ENCODE results near the gene NDUFA6. TPM values are rescaled to one million over a fixed set of nuclear protein-coding genes. Genes with fewer than 3 reads are reported as not detected.

The NDUFA6 gene
- total RNA-seq, 1 experiment from 2014 or later, result 118 TPM

GRCh38 chr22:42068291-42068690 is 22.3 kb downstream of the NDUFA6 start:
- ChIA-PET CTCF (no interaction called here), POLR2A (ENCODE audit: unreplicated experiment) (no interaction called here)
- Histone ChIP-seq H2AFZ (ENCODE audit: low read length) (no peak overlapping the region), H3F3A (ENCODE audit: low read length, unreplicated experiment) (no peaks in the 10 kb centered on the region), H4K20me1 (ENCODE audit: low read length) (no peaks in the 10 kb centered on the region), H3K36me3 (ENCODE audit: low read depth, low read length) (no peaks in the 10 kb centered on the region), H3K4me1 (ENCODE audit: insufficient read depth, low read length) (peaks cover 14% of the 10 kb centered on the region), H3K9ac (ENCODE audit: low read length) (no peak overlapping the region), H3K4me2 (ENCODE audit: low read length) (no peak overlapping the region), H3K9me3 (ENCODE audit: low read length) (no peaks in the 10 kb centered on the region), H3K27me3 (ENCODE audit: low read length) (no peaks in the 10 kb centered on the region), H3K9me2 (replicated peaks; ENCODE audit: low read length) (no peaks in the 10 kb centered on the region), H3K79me2 (ENCODE audit: low read length) (peaks cover 7% of the 10 kb centered on the region; the same call in 1 of the 2 replicates), H3K27ac (ENCODE audit: low read length) (no peak overlapping the region), H3K4me3 (ENCODE audit: low read length) (no peak overlapping the region)
- no peak for DNase-seq
- TF ChIP-seq EZH2 (IDR thresholded peaks at IDR 0.05; ENCODE audit: low read length, unreplicated experiment) (no peak), EZH2phosphoT487 (IDR thresholded peaks at IDR 0.05; ENCODE audit: borderline replicate concordance, low read length) (no peak), CTCF (conservative IDR thresholded peaks at IDR 0.05; ENCODE audit: low read depth, low read length) (no peak)
- BruUV-seq (replicated peaks), result no TSS peak
- ATAC-seq, result no peak
- intact Hi-C loops (cut with micrococcal nuclease), result no loop called here

GRCh38 chr22:42067671-42068251 is 22.8 kb downstream of the NDUFA6 start:
- Histone ChIP-seq H3K27me3 (ENCODE audit: low read length) (no peaks in the 10 kb centered on the region), H3K9ac (ENCODE audit: low read length) (no peak overlapping the region), H3F3A (ENCODE audit: low read length, unreplicated experiment) (no peaks in the 10 kb centered on the region), H3K27ac (ENCODE audit: low read length) (no peak overlapping the region), H3K4me3 (ENCODE audit: low read length) (no peak overlapping the region), H2AFZ (ENCODE audit: low read length) (no peak overlapping the region), H3K79me2 (ENCODE audit: low read length) (peaks cover 7% of the 10 kb centered on the region; the same call in 1 of the 2 replicates), H4K20me1 (ENCODE audit: low read length) (no peaks in the 10 kb centered on the region), H3K4me2 (ENCODE audit: low read length) (no peak overlapping the region), H3K9me2 (replicated peaks; ENCODE audit: low read length) (no peaks in the 10 kb centered on the region), H3K4me1 (ENCODE audit: insufficient read depth, low read length) (peaks cover 14% of the 10 kb centered on the region), H3K9me3 (ENCODE audit: low read length) (no peaks in the 10 kb centered on the region), H3K36me3 (ENCODE audit: low read depth, low read length) (no peaks in the 10 kb centered on the region)
- intact Hi-C loops (cut with micrococcal nuclease), result no loop called here
- CTCF ChIA-PET, result no interaction called here
- DNase-seq (no peak), ATAC-seq (no peak)
- no TSS peak for BruUV-seq (replicated peaks)
- POLR2A ChIA-PET (ENCODE audit: unreplicated experiment), result no interaction called here
- TF ChIP-seq EZH2phosphoT487 (IDR thresholded peaks at IDR 0.05; ENCODE audit: borderline replicate concordance, low read length), result no peak
- TF ChIP-seq EZH2 (IDR thresholded peaks at IDR 0.05; ENCODE audit: low read length, unreplicated experiment), result no peak
- no peak for TF ChIP-seq CTCF (conservative IDR thresholded peaks at IDR 0.05; ENCODE audit: low read depth, low read length)

GRCh38 chr22:42066937-42067336 is 23.6 kb downstream of the NDUFA6 start:
- Histone ChIP-seq H3K27ac (ENCODE audit: low read length) (no peak overlapping the region), H3K79me2 (ENCODE audit: low read length) (peaks cover 7% of the 10 kb centered on the region; the same call in 1 of the 2 replicates), H3K9ac (ENCODE audit: low read length) (no peak overlapping the region), H3F3A (ENCODE audit: low read length, unreplicated experiment) (no peaks in the 10 kb centered on the region), H3K27me3 (ENCODE audit: low read length) (no peaks in the 10 kb centered on the region), H3K4me3 (ENCODE audit: low read length) (no peak overlapping the region), H3K9me3 (ENCODE audit: low read length) (no peaks in the 10 kb centered on the region), H3K4me2 (ENCODE audit: low read length) (no peak overlapping the region), H3K36me3 (ENCODE audit: low read depth, low read length) (no peaks in the 10 kb centered on the region), H3K4me1 (ENCODE audit: insufficient read depth, low read length) (peaks cover 14% of the 10 kb centered on the region), H2AFZ (ENCODE audit: low read length) (no peak overlapping the region), H4K20me1 (ENCODE audit: low read length) (no peaks in the 10 kb centered on the region), H3K9me2 (replicated peaks; ENCODE audit: low read length) (no peaks in the 10 kb centered on the region)
- POLR2A ChIA-PET (ENCODE audit: unreplicated experiment), result no interaction called here
- intact Hi-C loops (cut with micrococcal nuclease), result no loop called here
- BruUV-seq (replicated peaks), result no TSS peak
- CTCF ChIA-PET, result no interaction called here
- no peak for TF ChIP-seq EZH2phosphoT487 (IDR thresholded peaks at IDR 0.05; ENCODE audit: borderline replicate concordance, low read length)
- TF ChIP-seq CTCF (conservative IDR thresholded peaks at IDR 0.05; ENCODE audit: low read depth, low read length), result no peak
- no peak for DNase-seq
- ATAC-seq, result no peak

All from PC-3 (cell line).